Glutamatergic neuron (in vitro differentiated cells): ENCODE data around the gene CCDC93. TPM values are rescaled to one million over a fixed set of nuclear protein-coding genes. Genes with fewer than 3 reads are reported as not detected.

Source experiments
- DNase-seq: peaks from one replicate; pipeline ENCODE4 v3.0.0; 2022
- H3K27ac Mint-ChIP-seq: one replicate; pipeline ENCODE4 v1.8.0; 2020; ENCODE audit warnings: mild to moderate bottlenecking, mixed read lengths, inconsistent platforms; ENCODE audit not compliant: unreplicated experiment
- H3K27me3 Mint-ChIP-seq: one replicate; pipeline ENCODE4 v1.8.0; 2020; ENCODE audit warnings: mild to moderate bottlenecking, moderate library complexity, mixed read lengths, inconsistent platforms; ENCODE audit not compliant: unreplicated experiment
- H3K36me3 Mint-ChIP-seq: one replicate; pipeline ENCODE4 v1.8.0; 2020; ENCODE audit warnings: mild to moderate bottlenecking, mixed read lengths, inconsistent platforms; ENCODE audit not compliant: unreplicated experiment
- H3K4me1 Mint-ChIP-seq: one replicate; pipeline ENCODE4 v1.8.0; 2020; ENCODE audit warnings: mild to moderate bottlenecking, low read depth, mixed read lengths, inconsistent platforms; ENCODE audit not compliant: unreplicated experiment
- H3K4me3 Mint-ChIP-seq: one replicate; pipeline ENCODE4 v1.8.0; 2020; ENCODE audit warnings: mild to moderate bottlenecking, mixed read lengths, inconsistent platforms; ENCODE audit not compliant: unreplicated experiment
- H3K9me3 Mint-ChIP-seq: one replicate; pipeline ENCODE4 v1.8.0; 2020; ENCODE audit warnings: mild to moderate bottlenecking, moderate library complexity, mixed read lengths, inconsistent platforms; ENCODE audit not compliant: unreplicated experiment
- CTCF ChIP-seq: fragments of 200-600 bp; sonication (generic); IDR thresholded peaks from one replicate; pipeline ENCODE4 v1.5.0; 2021; ENCODE audit not compliant: partially characterized antibody, unreplicated experiment
- total RNA-seq: library from RNA; stranded (reverse); fragmentation: NEBNext Ultra II Directional; extraction: Animal tissue kit (Norgen Biotek cat#: 25700); gene quantifications from one replicate; pipeline ENCODE4 v1.2.1, GENCODE V29; 2021; ENCODE audit not compliant: unreplicated experiment

CCDC93 gene
- total RNA-seq, 1 donor from 2014 or later: 32.6 TPM

- Mint-ChIP-seq H3K27me3 (no peaks in the 10 kb centered on the region), H3K4me3 (no peak overlapping the region), H3K4me1 (peaks cover 5% of the 10 kb centered on the region), H3K27ac (no peak overlapping the region), H3K9me3 (peaks cover 1% of the 10 kb centered on the region), H3K36me3 (no peaks in the 10 kb centered on the region)
- peak; percentile 48 for TF ChIP-seq CTCF
- DNase-seq: no peak
Measured at GRCh38 chr2:118046634-118047210, 32.9 kb upstream of the CCDC93 start.

- no peak for TF ChIP-seq CTCF
- Mint-ChIP-seq H3K27ac (no peak overlapping the region), H3K4me1 (peaks cover 5% of the 10 kb centered on the region), H3K4me3 (no peak overlapping the region), H3K9me3 (peaks cover 1% of the 10 kb centered on the region), H3K36me3 (no peaks in the 10 kb centered on the region), H3K27me3 (no peaks in the 10 kb centered on the region)
- no peak for DNase-seq
Measured at GRCh38 chr2:118045286-118045685, 31.4 kb upstream of the CCDC93 start.

DNA sequence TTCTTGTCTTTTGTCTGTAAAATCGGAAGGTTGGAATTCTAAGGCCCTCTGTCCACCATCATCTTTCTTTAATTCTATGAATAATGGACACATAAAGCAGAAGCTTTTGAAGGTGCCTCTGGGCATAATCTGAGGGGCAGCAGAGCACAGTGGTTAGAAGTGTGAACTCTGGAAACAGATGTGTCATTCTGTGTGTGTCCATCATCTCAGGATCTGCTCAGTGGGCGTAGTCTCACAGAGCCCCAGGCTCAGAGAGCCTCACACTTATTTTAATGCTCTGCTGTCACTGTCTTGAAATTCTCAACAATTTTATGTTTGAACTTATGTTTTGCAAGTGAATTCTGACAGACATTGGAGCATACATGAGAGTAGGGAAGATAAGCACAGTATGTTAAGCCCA is 31.0 kb upstream of the CCDC93 start:
- Mint-ChIP-seq H3K27me3 (peaks cover under 1% of the 10 kb centered on the region), H3K36me3 (no peaks in the 10 kb centered on the region), H3K9me3 (peaks cover 1% of the 10 kb centered on the region), H3K4me1 (peaks cover 3% of the 10 kb centered on the region), H3K4me3 (no peak overlapping the region), H3K27ac (no peak overlapping the region)
- DNase-seq: no peak
- TF ChIP-seq CTCF: no peak

GRCh38 chr2:118044103-118044716 is 30.3 kb upstream of the CCDC93 start:
- no peak for TF ChIP-seq CTCF
- peaks cover 2% of the 10 kb centered on the region for H3K4me1 Mint-ChIP-seq
- DNase-seq: no peak
- H3K9me3 Mint-ChIP-seq: peaks cover 1% of the 10 kb centered on the region
- H3K27ac Mint-ChIP-seq: no peak overlapping the region
- H3K27me3 Mint-ChIP-seq: peaks cover 2% of the 10 kb centered on the region
- H3K36me3 Mint-ChIP-seq: no peaks in the 10 kb centered on the region
- H3K4me3 Mint-ChIP-seq: no peak overlapping the region

GRCh38 chr2:118040891-118041290 is 27.0 kb upstream of the CCDC93 start:
- no peaks in the 10 kb centered on the region for H3K36me3 Mint-ChIP-seq
- no peak overlapping the region for H3K4me3 Mint-ChIP-seq
- no peak for DNase-seq
- H3K27ac Mint-ChIP-seq: no peak overlapping the region
- TF ChIP-seq CTCF: no peak
- no peaks in the 10 kb centered on the region for H3K4me1 Mint-ChIP-seq
- H3K9me3 Mint-ChIP-seq: peaks cover 1% of the 10 kb centered on the region
- H3K27me3 Mint-ChIP-seq: peaks cover 2% of the 10 kb centered on the region
